HG02943 (cell line): ENCODE results near the gene HIKESHI.
A peak's percentile ranks its signal among the peaks of the same experiment; 100 is the strongest.
"Not testable (repeated sequence)": the region's sequence is repeated elsewhere in the genome, so short reads cannot be mapped to it uniquely, and the experiment has no call there.

Experiments used
- ATAC-seq: cut with Tn5 transposase; IDR thresholded peaks from one replicate; pipeline ENCODE4 v1.9.1; 2021; ENCODE audit warnings: mild to moderate bottlenecking, low read depth, moderate library complexity; ENCODE audit not compliant: unreplicated experiment

Gene HIKESHI, protein sequence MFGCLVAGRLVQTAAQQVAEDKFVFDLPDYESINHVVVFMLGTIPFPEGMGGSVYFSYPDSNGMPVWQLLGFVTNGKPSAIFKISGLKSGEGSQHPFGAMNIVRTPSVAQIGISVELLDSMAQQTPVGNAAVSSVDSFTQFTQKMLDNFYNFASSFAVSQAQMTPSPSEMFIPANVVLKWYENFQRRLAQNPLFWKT

DNA sequence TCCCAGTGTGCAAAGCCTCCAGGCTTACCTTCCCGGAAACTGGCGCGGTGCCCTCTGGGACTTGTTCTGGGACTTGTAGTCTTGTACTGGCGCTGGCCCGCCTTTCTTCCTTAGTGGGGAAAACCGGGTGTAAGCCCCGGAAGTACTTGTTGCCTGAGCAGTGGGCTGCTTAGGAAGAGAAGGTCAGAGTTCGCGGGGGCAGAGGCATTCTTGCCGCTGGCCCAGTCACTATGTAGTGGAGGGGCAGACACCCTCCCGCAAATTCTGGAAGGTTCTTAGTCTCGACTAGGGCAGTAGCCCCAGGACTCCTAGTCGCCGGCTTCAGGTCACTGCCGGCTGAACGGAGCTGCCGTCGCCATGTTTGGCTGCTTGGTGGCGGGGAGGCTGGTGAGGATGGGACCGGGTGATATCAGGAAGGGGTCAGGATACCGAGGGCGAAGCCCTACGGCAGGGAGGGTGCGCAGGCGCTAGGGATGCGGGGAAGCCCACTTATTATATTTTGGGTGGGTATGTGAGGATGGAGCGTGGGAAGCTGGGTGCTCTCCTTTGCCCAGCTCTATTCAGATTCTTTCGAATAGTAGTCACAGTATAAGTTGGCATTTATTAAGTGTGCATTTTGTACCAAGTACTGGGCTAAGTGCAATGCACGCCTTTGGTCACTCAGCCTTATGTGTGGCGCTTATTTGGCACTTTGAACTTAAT is at the start of gene HIKESHI:
Gene HIKESHI (plus strand): TSS at position 149 of the 702 bp plus-strand sequence. CDS start 209 bp downstream, at position 358.
- peak; percentile 99 for ATAC-seq

DNA sequence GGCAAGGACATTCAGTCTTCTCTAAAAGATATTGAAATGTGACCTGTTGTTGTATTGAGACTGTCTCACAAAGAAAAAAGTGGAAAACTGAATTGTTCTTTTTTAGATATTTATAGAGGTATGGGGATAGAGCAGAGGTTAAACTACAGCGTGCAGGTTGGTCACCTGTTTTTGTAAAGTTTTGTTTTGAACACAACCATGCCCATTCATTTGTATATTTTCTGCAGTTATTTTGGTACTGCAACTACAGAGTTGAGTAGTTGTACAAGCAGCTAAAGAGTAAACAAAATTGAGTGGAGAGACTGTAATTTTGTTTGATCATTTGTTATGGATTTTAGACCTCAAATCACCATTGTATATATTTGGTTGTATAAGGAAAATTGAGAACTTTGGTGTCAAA is 46.1 kb upstream of the HIKESHI start:
- no peak for ATAC-seq

DNA sequence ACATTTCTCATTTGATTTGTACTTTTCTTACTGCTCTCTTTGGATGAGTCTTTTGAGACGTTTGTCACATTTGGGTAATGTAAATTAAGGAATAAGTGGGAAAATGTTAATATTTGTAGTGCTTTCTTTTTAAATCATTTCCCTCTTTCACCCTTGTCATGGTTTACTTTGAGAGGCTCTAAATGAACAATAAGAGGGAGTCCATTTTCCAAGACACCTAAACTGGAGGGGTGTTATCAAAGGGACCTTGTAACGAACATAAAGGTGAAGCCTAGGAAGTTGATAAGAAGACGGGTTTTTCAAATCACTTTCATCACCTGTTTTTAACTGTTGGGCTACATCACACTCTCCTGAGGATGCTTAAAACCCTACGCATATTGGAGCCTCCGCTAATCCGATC is 45.4 kb upstream of the HIKESHI start:
- no peak for ATAC-seq

DNA sequence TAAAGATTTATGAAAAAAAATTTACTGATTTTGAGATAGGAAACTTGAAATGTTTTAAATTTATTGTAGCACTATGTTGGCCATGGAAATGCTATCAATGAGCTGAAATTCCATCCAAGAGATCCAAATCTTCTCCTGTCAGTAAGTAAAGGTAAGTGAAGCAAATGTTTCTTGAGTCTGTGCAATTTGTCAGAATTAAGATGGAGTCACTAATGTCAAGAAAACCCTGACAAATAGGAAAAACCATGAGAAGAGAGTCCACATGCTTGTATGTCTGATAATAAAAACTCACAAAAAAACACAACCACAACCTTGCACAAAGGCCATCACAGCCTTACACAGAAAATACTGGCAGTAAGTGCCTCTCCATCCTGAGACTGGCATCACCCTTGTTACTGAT is 44.6 kb upstream of the HIKESHI start:
- ATAC-seq: no peak

DNA sequence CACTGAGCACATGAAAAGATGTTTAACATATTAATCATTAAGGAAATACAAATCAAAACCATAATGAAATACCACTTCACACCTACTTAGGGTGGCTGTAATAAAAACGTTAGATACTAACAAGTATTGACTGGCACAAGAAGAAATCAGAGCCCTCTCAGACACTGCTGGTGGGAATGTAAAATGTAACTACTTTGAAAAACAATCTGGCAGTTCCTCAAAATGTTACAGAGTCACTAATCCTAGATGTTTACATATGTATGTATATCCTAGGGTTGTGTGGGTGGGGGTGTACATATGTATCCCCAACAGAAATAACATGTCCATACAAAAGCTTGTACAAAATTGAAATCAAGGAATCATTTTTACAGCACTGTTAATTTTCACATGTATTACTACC is 42.3 kb upstream of the HIKESHI start:
- ATAC-seq: no peak

DNA sequence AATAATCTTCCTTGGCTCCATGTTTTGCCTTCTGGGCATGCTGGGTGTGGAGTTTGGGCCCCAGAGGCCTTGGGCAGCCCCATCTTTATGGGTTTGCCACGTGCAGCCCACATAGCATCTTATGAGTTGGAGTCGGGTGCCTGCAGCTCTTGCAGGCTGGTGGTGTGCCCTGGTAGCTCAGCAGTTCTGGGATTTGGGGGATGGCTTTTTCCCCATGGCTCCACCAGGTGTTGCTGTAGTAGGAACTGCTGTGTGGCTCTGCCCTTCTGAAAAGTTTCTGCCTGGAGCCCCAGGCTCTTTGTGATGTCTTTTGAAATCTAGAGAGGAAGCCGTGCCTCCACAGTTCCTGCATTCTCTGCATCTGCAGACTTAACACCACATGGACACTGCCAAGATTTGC is 40.7 kb upstream of the HIKESHI start:
- no peak for ATAC-seq

DNA sequence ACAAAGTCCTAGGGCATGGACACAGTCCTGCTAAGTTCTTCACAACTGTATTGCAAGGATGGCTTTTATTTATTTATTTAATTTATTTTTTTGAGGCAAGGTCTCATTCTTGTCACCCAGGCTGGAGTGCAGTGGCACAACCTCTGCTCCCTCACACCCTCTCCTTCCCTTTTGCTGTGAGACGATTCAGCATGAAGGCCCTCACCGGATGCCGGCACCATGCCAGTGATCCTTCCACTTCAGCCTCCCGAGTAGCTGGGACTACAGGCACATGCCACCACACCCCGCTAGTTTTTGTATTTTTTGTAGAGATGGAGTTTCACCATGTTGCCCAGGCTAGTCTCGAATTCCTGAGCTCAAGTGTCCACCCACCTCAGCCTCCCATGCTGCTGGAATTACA is 39.7 kb upstream of the HIKESHI start:
- no peak for ATAC-seq

DNA sequence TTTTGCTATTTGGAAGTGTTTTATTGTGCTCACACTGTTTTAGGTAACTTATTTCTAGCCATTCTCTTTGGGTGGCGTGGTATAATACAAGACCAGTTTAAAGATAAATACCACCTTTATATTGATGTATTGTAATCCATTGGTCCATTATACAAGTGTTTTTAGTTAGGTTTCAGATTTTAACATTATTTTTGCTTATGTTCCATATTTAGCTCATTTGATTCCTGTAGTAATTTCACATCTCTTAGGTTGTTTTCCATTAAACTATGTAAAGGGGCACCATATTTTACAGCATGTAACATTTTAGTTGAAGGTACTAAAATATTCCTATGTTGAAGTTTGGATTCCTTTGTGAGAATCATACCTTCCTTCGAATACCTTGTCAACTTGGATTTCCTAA is 37.4 kb upstream of the HIKESHI start:
- ATAC-seq: no peak

DNA sequence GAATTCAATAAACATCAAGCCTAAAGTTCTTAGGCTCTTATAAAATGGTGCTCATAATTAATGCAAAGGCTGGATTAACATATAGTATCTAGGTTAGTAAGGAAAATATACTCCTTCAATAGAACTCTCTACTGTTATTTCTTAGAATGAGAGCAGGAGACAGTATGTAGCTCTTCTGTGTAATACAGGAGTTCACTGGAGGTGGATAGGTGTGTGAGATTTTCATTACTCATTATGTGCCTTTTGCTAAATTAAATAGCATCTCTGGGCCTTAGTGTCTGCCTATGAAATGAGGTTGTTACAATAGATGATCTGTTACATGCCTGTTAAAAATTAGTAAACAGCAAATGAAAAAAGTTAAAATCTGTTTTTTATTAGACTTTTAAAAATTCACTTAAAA is 36.8 kb upstream of the HIKESHI start:
- no peak for ATAC-seq

DNA sequence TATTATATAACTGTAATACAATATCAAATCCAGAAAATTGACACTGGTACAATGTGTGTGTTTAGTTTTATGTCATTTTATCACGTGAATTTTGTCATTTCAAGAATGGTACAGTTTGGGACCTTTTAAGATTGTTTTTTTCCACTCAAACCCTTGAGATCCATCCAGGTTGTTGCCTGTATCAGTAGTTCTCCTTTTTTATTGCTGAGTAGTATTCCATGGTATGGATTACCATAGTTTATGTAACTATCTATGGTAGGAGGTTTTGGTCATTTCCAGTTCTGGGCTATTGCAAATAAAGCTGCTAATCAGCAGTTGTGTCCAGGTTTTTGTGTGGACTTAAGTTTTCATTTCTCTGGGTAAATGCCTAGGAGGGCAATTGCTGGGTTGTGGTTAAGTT is 32.4 kb upstream of the HIKESHI start:
- no peak for ATAC-seq

DNA sequence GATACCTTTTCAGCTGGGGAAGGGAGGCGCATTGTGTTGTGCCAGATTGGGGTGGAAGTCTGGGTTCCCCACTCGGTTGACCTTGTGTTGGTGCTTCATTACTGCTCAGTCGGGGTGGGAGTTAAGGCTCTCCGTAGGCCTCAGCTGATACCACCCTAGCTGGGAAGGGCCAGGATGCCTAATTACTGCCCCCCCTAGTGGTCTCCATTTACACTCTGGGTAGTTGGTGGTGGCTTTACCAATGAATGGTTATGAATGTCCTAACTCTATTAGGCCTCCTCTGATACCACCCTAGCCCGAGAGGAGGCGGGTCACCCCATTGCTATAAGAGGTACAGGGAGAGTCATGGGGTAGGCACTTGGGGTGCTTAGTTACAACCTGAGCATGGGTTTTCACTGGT is 27.5 kb upstream of the HIKESHI start:
- ATAC-seq: no peak

DNA sequence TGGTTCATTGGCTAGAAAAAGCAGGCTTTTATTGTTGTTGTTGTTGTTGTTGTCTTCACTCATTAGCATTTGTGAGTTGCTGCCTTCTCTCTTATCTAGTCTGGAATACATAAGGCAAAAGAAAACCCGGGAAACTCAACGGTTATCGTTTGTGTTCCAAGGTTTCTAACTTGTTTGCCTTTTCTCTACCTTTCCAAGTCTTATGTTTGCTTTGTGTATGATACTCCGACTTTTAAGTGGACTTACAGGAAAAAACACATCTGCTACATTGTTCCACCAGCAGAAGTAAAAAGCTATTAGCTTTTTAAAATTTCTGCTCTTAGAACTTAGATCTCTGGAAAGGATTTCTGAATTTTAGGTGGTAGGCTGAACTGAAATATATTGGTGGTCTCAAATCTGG is 27.0 kb upstream of the HIKESHI start:
- ATAC-seq: no peak

DNA sequence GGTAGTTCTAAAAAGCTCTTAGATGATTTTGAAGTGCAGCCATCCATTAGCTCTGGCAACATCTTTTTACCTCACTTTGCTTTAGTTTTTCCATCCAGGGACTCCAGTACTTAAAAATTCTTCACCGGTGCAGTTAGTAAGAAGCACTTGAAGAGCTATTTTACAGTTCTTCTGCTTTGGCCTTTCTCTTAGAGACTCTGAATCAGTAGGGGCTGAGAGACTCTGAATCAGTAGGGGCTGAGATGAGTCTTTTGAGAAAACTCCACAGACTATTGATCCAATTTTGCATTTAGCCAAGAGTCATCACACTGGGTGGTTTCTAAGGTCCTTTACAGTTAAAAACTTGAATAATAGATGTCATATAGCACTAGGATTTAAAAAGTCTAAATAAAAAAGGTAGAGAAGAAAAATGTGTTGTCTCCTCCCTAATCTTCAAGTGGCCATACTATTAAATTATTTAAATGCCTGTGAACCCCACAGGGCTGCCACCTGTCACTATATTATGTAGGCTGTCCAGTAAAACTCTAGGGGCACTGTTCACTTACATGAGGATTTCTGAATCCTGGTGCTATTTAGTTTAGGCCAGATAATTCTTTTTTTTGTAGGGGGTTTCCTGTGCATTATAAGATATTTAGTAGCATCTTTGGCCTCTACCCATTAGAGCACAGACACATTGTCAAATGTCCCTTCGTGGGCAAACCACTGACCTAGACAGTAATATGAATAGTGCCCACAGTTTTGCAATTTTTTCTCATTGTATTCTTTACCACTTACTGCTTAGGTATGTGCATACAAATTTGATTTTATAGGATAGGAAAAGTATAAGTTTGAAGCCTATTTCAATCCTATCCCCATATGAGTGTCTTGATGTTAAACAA is 26.3 kb upstream of the HIKESHI start:
- ATAC-seq: no peak

DNA sequence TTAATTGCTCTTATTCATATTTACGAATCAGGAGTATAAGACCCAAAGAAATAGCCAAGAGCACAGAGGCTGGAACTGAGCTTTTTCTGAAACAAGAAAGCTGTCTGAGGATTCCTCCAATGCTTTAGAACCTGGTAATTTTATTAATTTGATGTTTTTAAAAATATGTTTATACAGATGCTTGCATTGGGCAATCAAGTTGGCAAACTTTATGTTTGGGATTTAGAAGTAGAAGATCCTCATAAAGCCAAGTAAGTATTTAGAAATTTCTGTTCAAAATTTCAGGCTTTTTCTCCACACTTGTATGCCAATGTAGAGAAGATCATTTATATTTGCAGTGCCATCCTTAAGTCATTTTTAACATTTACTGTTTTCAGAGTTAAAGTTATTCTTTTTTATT is 24.3 kb upstream of the HIKESHI start:
- ATAC-seq: no peak

DNA sequence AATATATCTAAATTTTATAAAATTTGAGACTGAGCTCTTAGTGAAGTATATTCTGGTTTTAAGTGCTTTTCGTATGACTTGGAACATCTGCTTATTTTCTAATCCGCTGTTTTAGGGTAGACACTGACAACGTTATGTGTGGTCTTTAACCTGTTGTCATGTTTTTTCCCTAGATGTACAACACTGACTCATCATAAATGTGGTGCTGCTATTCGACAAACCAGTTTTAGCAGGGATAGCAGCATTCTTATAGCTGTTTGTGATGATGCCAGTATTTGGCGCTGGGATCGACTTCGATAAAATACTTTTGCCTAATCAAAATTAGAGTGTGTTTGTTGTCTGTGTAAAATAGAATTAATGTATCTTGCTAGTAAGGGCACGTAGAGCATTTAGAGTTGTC is 23.8 kb upstream of the HIKESHI start:
- ATAC-seq: no peak

DNA sequence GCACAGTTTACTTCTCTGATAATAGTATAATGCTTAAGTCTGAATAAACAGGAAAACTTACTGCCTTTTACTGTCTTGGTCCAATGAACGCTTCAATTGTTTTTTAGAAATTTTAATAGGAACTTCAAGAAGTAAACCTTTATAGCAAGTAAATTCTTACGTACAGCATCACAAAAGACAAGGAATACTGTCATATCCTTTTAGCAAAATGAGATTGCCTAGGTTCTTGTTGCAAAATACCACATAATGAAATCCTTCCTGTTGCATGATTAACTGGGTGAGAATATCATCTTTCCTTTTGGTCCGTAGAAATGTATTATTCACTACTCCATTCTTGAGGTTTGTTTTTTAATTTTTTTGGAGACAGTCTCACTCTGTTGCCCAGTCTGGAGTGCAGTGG is 22.3 kb upstream of the HIKESHI start:
- no peak for ATAC-seq

DNA sequence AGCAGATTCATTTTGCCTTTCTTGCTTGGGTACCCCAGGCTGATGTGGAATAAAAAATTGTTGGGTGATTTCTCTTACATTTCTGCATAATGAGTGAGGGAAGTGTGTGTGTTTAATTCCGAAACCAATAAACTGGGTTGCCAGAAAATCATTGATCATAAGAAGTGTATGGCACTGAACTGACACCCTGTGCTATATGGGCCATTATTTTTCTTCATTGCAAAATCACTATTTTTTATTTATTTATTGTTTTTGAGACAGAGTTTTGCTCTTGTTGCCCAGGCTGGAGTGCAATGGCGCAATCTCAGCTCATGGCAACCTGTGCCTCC is 14.6 kb upstream of the HIKESHI start:
- peak; percentile 7 for ATAC-seq

DNA sequence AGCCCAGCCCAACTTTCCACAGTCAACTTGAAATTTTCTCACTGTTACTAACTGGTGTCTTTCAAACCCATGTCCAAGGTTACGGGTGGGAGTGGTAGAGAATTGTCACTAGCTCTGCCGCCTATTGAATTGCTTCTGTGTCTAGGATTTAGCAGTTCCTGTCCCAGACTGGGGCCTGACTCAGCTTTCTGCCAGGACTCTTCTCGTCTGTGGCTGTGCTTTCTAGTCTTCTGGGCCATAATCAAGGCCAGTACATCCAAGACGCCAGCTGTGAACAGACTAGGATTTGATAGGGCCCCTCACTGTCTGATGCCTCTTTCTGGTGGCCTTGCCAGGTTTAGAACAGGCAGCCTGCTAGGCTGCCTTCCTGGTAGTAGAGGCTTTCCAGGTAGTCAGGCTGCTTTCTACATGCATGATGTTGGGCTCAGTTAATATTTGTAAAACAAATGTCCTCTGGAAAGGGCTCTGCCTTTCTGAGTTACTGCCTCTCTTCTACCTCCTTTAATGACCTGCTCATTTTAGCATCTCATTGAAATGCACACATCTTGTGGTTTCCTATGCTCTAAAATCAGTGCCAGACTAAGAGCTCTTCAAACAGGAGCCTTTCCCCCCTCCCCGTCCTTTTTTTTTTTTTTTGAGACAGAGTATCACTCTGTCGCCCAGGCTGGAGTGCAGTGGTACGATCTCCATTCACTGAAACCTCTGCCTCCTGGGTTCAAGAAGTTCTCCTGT is 13.1 kb upstream of the HIKESHI start:
- ATAC-seq: no peak

DNA sequence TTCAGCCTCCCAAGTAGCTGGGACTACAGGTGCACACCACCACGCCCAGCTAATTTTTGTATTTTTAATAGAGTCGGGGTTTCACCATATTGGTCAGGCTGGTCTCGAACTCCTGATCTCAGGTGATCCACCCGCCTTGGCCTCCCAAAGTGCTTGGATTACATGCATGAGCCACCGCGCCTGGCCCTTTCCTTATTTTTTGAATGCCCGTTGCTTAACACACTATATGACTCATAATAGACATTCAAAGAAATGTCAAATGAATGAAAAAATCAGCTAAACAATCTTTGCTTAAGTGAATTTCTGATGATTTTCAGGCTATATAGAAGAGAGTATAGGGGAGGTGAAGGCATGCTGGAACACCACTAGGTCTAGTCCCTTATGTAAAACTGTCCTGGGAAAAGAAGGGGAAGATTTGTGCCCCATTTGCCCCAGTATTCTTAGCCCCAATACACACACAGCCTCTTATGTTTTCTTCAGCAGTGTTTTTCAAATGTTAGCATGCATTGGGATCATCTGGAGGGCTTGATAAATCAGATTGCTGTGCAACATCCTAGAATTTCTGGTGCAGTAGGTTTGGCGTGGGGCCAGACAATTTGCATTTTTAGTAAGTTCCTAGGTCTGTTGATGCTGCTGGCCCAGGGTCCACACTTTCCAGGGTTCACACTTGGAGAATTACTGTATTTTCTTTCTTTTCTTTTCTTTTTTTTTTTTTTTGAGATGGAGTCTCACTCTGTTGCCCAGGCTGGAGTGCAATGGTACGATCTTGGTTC is 12.3 kb upstream of the HIKESHI start:
- not testable (repeated sequence) for ATAC-seq
